ENCODE data around the gene SOWAHD.
"Not testable (repeated sequence)": the region's sequence is repeated elsewhere in the genome, so short reads cannot be mapped to it uniquely, and the experiment has no call there.

Gene SOWAHD, protein sequence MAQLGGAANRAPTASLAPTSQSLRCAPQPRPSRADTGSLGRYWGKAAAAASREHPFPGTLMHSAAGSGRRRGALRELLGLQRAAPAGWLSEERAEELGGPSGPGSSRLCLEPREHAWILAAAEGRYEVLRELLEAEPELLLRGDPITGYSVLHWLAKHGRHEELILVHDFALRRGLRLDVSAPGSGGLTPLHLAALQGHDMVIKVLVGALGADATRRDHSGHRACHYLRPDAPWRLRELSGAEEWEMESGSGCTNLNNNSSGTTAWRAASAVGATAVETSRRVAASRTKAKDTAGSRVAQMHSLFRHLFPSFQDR

DNA sequence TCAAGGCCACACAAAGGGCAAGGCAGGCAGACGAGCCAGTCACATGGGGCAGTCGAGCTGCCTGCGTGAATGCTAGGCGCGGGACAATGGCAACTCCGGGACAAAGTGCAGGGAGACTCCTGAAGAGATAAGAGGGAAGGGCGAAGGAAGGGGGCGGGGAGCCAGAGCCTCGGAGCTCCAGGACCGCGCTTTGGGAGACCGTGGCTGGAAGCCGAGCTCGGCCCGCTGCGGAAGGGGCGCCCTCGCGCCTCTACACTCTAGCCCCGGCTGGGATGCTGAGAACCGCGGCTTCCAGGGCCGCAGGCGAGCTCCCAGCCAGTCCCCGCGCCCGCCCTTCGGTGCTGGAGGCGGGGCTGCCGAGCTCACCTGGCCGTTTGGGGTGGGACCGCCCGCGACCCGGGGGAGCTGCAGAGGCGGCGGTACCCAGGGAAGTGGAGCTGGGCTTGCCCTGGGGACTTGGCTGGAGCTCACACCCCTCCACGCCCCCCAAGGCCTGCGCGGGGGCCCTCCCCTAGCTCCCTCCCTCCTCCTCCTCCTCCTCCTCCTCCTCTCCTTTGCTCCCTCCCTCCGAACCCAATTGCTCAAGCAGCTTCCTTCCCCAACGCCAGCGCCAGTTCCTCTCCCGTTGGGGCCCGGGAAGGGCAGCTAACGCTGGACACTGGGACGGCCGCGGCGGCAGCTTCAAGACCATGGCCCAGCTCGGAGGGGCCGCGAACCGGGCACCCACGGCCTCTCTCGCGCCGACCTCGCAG, at the start of gene SOWAHD:
TSS of gene SOWAHD (plus strand) at position 610 of the 752 bp plus-strand sequence. CDS start at position 690, 80 bp downstream.
- no peak for DNase-seq (ENCODE audit: low read depth in 2 of 2)

DNA sequence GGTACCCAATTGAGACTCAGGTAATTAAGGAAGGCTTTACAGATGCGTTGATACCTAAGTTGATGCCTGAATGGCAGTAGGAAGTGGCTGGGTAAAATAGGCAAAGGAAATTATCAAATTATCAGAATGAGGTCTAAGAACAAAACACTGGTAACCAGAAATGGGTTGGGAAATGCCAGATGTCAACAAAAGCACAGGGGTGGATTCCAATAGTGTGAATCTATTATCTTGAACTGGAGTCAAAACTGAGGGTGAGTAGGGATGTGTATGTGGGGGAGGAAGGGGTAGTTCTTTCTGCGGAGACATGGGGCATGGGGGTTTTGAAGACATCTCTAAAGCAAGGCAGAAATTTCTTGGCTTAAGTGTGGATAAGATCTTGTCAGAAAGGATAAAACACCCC, 49.5 kb upstream of the SOWAHD start:
- DNase-seq (ENCODE audit: low read depth in 2 of 2): no peak

DNA sequence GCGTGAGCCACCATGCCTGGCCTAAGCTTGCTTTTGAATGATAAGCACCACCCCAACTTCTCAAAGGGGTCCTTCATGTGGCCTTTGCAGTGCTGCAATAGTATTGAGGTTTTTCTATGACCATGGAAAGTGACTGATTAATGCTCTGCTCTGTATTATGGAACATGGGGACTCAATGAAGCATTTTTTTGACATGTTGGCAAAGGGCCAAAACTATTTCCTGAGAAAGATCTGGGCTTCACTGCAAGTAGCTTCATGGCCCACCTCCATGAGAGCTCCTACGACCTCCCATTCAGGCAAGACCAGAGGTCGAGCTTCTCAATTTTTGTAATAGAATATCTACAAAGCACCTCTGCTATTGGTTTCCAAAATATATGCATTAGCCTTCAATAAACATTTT, 48.8 kb upstream of the SOWAHD start:
- DNase-seq (ENCODE audit: low read depth in 2 of 2): no peak

DNA sequence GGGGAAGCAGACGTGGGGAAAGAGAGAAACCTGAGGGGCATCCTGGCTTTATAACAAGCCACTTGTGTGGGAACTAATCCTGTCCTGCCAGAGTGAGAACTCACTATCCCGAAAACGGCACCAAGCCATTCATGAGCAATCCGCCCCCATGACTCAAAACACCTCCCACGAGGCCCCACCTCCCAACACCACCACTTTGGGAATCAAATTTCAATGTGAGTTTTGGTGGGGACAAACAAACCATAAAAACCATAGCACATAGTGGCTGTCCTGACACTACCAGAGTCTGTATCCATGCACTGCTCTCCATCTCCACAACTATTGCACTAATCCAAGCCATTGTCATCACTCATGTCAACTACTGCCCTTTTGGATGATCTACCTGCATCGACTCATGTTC, 36.9 kb upstream of the SOWAHD start:
- no peak for DNase-seq (ENCODE audit: low read depth in 2 of 2)

DNA sequence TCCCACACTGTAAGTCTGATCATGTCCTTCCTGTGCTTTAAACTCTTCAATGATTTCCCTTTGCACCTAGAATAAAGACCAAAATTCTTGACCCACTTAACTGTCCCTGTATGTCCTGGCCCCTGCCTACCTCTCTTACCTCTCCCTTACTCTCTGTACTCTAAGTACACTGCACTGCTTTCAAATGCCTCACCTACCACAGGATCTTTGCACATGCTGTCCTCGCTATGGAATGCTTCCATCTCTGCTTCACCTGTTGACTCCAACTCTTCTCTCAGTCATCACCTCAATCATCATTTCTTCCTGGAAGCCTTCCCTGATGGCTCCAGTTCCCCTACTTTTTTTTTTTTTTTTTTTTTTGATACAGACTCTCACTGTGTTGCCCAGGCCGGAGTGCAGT, 36.5 kb upstream of the SOWAHD start:
- DNase-seq (ENCODE audit: low read depth in 2 of 2): no peak

DNA sequence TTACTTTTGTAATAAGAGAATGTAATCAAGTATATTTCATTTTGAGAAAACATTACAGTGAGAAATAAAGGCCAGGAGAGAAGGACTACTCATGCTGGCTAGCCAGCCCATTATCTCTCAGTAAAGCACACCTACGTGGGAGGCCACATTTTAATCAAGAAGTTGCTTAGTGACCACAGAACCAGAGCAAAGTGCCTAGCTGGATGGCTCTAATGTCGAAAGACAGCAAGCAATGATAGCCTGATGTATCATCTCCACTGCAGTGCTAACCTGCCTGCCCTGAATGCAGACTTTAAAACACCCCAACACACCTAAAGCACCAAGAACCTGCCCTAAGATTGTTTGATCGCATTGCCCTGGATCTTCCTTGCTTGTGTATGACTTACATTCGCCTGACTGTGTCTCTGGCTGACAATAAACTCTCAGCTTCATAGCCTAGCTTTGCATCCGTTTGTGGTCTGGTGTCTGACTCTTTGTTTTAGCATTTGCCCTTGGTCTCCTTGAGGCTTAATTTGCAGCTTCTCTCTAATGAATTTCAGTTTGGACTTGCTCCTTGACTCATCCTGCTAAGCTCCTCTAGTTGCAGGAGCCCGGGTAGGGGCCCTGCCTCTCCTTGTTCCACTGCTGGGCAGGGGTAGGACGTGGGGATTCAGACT, 31.4 kb upstream of the SOWAHD start:
- no peak for DNase-seq (ENCODE audit: low read depth in 2 of 2)

DNA sequence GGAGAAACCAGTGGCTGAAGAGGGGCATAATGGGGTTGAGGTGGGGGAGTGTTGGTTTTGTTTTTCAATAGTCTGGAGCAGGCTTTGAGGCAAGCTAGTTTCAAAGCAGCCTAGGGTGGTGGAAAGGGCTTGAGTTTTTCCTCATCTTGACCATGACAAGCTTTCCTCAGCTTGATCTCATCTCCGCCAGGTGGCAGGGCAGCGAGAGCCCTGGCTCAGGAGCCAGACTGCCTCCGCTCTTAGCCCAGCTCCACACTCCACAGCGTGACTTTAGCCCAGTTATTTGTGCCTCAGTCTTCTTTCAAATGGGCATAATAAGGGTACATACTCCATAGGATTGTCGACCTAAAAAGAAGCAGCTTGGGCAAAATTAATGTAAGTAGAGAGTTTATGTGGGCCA, 29.9 kb upstream of the SOWAHD start:
- DNase-seq (ENCODE audit: low read depth in 2 of 2): no peak

DNA sequence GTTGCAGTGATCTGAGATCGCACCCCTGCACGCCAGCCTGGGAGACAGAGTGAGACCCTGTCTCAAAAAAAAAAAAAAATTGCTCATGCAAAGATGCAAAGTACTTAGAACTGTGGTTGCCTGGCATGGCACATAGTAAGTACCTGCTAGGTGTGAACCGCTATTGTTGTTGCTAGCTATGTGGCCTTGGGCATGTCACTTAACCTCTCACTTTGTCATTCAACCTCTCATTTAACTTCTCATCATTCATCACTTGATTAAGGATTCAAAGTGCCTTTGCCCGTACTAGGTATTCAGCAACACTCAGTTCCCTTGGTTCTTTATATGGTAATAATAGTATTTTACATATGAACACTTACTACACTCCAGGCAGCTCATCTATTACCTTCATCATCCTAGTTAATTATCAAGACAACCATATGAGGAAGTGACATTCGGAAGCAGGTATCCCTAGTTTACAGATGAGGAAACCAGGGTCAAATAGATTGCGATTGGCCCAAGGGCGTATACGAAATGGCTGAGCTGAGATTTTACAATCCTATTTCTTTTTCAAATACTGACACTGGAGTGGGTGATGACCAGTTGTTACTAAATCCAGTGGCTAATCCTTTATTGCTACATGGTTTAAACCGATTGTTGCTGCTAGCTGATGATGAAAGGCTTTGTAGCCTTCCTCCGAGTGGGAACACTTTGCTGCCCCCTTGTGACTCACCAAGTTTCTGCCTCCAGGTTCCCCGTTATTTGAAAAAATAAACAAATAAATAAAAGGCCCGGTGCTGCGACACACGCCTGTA, 28.8 kb upstream of the SOWAHD start:
- peak in 1 of 2 donors; percentile 27 for DNase-seq (ENCODE audit: low read depth in 2 of 2)

DNA sequence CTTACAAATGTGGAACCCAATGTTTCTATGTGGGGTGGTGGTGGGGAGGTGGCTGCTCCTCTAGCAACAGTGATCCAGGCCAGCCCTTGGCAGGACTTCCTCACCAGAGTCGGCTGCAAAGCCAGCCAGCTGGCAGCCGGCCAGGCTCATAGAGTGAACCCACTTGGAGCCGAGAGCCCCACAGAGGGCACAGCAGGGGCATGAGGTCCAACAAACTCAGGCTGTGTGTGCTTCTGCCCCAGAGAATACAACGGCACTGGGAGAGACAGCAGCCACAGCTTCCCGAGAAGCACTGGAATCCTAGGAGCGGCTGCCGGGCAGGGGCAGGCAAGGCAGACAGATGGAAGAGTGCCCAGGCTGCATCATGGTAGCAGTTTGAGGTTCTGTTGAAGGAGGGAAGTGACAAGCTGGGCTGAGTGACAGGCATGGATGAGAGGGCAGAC, 23.5 kb upstream of the SOWAHD start:
- DNase-seq (ENCODE audit: low read depth in 2 of 2): no peak

DNA sequence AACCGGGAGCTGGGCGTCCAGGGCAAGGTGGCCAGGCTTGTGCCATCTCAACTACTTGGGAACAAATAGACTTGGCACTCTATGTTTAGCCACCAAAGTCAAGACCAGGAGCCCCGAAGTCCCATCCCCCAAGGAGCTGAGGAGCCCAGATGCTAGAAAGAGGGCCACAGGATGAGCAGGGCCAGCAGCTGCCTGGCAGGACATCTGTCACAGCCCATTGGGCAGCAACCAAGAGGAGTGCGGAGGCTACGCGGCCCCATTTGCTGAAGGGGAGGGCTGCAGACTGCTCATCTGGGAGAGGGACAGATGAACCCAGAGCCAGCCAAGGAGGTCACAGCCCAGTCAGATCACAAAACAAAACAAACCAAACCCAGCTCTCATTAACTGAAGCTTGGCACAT, 22.9 kb upstream of the SOWAHD start:
- DNase-seq (ENCODE audit: low read depth in 2 of 2): no peak

DNA sequence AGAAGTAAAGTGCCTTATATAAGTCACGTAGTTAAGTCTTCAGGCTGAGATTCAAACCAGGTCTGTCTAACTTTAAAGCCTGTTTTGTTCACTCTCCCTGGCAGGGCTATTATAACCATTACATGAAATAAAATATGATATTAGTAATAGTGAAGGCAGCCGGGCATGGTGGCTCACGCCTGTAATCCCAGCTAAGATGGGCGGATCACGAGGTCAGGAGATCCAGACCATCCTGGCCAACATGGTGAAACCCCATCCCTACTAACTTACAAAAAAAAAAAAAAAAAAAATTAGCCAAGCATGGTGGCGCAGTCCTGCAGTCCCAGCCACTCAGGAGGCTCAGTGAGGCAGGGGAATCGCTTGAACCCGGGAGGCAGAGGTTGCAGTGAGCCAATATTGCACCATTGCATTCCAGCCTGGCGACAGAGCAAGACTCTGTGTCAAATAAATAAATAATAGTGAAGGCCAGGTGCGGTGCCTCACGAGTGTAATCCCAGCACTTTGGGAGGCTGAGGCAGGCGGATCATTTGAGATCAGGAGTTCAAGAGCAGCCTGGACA, 22.1 kb upstream of the SOWAHD start:
- DNase-seq (ENCODE audit: low read depth in 2 of 2): no peak

DNA sequence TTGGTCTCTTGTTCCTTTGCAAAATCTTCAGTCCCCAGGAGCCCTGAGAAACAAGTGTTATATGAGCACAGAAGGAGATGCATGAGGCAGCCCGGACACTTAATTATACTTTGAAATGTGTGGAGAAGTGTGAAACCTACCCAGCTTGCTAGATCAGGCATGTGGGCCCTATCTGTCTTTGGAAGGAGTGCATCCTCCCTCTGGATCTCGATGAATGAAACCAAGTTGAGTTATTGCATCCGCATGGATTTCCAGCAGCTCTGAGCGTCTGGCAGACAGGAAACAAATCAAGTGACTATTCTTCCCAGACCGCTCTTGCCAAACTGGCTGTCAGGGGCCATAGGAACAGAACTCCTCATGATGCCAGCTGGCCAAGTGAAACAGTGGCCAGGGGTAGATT, 19.6 kb upstream of the SOWAHD start:
- no peak for DNase-seq (ENCODE audit: low read depth in 2 of 2)

DNA sequence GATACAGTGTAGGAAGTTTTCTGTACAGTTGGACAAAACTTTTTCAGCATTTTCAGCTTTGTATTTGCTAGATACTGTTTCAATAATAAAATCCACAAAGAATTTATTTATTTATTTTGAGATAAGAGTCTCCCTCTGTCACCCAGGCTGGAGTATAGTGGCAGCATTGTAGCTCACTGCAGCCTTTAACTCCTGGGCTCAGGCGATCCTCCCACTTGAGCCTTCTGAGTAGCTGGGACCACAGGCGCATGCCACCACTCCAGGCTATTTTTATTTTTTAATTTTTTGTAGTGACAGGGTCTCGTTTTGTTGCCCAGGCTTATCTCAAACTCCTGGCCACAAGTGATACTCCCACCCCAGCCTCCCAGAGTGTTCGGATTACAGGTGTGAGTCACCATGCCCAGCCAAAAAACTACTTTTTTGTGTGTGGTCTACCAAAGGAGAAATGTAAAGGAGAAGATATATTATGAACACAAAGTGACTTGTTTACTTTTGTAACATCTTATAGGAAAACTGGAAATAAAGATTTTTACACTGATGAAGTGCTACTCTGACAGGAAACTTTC, 13.0 kb upstream of the SOWAHD start:
- DNase-seq (ENCODE audit: low read depth in 2 of 2): no peak

DNA sequence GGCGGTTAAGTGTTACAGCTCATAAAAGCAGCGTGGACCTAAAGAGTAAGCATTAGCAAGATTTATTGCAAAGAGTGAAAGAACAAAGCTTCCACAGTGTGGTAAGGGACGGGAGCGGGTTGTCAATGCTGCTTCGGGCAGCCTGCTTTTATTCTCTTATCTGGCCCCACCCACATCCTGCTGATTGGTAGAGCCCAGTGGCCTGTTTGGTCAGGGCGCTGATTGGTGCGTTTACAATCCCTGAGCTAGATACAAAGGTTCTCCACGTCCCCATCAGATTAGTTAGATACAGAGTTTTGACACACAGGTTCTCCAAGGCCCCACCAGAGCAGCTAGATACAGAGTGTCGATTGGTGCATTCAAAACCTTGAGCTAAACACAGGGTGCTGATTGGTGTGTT, 8.3 kb upstream of the SOWAHD start:
- not testable (repeated sequence) for DNase-seq (ENCODE audit: low read depth in 2 of 2)

DNA sequence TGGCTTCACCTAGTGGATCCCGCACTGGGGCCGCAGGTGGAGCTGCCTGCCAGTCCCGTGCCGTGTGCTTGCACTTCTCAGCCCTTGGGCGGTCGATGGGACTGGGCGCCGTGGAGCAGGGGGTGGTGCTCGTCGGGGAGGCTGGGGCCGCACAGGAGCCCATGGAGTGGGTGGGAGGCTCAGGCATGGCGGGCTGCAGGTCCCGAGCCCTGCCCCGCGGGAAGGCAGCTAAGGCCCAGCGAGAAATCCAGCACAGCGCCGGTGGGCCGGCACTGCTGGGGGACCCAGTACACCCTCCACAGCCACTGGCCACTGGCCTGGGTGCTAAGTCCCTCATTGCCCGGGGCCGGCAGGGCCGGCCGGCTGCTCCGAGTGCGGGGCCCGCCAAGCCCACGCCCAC, 7.6 kb upstream of the SOWAHD start:
- DNase-seq (ENCODE audit: low read depth in 2 of 2): not testable (repeated sequence)

DNA sequence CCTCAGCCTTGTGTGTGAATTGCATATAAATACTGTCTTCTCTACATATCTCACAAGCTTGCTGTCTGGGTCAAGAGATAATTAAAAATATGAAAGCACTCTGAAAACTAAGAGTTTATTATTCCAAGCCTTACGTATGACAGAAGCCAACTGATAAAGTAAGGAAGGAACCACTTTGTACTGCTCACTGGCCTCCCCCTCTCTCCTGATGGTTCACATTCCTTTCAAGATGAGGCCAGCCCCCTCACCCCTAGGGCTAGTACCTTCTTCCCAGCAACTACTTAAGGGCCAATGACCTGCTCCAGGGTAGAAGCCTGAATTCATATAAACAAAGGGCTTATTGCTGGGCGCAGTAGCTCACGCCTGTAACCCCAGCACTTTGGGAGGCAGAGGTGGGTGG, 5.4 kb upstream of the SOWAHD start:
- no peak for DNase-seq (ENCODE audit: low read depth in 2 of 2)

DNA sequence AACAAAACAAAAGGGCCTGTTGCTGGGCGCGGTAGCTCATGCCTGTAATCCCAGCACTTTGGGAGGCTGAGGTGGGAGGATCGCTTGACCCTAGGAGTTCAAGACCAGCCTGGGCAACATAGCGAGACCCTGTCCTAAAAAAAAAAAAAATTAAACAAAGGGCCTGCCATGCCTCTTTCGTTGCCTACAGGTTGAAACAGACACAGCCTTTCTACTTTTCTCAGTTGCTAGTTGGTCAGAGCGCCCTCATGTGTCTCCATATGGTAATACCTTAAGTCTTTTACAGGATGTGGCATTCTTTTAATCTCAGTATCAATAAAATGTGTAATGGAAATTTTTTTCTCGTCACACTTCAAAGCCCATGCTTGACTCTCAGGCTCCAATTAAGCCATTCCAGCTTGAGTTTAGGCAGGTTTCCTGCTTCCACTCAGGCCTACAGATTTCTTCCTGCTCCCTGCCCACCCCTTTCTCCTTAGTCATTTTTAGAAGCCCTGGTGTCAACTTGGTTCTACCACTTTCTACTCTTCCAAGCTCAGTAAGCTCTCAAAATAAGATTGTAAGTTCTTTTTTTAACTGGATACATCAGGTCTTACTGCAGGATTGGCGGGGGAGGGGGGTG, 4.6 kb upstream of the SOWAHD start:
- no peak for DNase-seq (ENCODE audit: low read depth in 2 of 2)

DNA sequence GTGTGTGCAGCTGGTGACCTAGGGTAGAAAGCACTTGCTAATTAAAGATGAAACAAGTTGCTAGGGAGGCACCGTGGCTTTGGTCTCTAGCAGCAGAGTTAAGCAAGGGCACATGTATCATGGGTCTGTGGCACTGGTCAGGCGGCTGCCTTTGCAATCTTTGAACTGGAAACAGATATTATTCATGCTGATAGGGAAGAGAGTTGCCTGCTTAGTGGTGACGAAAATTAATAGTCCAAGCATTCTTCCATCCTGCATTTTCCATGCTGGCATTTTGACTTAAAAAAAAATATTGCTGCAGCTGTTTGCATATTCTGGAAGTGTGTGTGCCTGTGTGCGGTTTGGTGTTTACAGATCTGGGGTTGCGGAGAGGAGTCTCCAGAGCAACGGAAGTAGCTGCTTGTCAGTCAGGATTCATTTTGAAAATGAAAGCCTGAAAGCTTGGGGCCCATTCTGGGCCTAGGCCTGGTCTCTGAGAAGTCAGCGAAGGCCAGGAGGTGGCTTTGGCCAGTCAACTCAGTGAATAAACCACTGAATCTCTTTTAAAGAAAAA, 2.3 kb upstream of the SOWAHD start:
- peak; percentile 45 to 52 for DNase-seq (ENCODE audit: low read depth in 2 of 2)

DNA sequence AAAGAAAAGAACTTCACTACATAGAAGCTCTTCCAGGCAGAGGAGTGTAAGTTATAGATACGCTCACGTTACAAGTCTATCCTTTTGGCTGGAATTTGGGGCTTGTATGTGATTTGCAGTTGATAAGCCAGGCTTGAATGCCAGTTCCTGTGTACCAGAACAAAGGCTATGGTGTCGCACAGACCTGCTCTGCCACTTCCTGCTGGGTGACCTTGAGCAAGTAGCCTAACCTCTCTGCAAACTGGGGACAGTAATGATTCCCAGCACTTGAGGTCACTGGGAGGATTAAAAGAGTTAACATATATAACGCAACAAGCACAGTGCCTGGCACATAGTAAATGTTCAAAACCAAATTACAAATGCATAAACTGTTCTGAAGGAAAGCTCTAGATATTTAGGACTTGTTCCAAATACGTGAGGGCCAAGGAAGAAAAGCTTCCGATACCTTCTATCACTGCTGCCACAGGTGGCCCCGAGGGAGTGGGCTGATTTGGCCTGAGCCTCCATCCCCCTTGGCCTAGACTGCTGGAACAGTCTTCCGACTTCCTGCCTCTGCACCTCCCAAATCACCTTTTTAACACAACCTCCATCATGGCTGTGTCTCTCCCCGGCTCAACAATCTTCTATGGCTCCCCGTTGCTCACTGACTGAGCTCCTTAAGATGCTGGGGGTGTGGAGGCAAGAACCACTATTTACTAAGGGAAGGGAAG, 1.3 kb upstream of the SOWAHD start:
- DNase-seq (ENCODE audit: low read depth in 2 of 2): no peak

DNA sequence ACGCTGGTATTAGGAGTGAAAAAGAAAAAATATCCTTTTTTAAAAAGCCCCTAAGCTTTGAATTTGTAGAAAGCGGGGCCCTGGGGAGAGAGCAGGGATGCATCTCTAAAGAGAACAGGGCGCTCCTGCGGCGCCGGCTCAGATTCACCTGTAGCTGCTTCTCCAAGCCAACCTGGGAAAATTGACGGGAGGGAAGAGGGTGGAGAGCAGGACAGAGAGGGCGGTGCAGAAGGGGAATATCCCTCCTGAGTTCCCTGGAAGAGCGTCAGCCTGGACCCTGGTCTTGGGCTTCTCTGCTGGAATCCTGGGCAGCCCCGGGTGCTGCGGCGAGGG, 776 bp upstream of the SOWAHD start:
- DNase-seq (ENCODE audit: low read depth in 2 of 2): no peak

Measured in stimulated activated CD8-positive, alpha-beta memory T cell treated with anti-CD3 and anti-CD28 coated beads, Interleukin-15, amount 100 ng/mL, for 48 hours (primary cell).